ENCODE measurements around the gene CYP21A2. TPM values are rescaled to one million over a fixed set of nuclear protein-coding genes. Genes with fewer than 3 reads are reported as not detected.
"Not testable (repeated sequence)": the region's sequence is repeated elsewhere in the genome, so short reads cannot be mapped to it uniquely, and the experiment has no call there.

CYP21A2 gene
- total RNA-seq, 1 donor from 2014 or later: not detected

- ATAC-seq (ENCODE audit: low read depth) (no peak), DNase-seq (no peak)
- H3K9me3 Mint-ChIP-seq: no peaks in the 10 kb centered on the region
- H3K36me3 Mint-ChIP-seq (ENCODE audit: low read depth): no peaks in the 10 kb centered on the region
- H3K27ac Mint-ChIP-seq: no peak overlapping the region
- peaks cover 5% of the 10 kb centered on the region for H3K27me3 Mint-ChIP-seq
- CTCF ChIA-PET: interaction anchor here (1.0 kb wide), 1 partner anchor 739 kb away, joined by 3 read pairs; no protein-coding TSS in a partner anchor
- no peak overlapping the region for H3K4me3 Mint-ChIP-seq
- peaks cover 4% of the 10 kb centered on the region for H3K4me1 Mint-ChIP-seq
- POLR2A ChIA-PET: no interaction called here
- no peak for TF ChIP-seq CTCF (IDR thresholded peaks at IDR 0.05)
- intact Hi-C loops (cut with micrococcal nuclease): loop anchor here (10.0 kb wide), 2 partner anchors 108 to 748 kb away; partner anchors contain the start of genes PPT2 and PRRT1
Measured at GRCh38 chr6:32046450-32047083, 8.4 kb downstream of the CYP21A2 start.

GRCh38 chr6:32047084-32047478, 8.9 kb downstream of the CYP21A2 start:
- H3K4me3 Mint-ChIP-seq: no peak overlapping the region

GRCh38 chr6:32047539-32047854, 9.3 kb downstream of the CYP21A2 start:
- no peak overlapping the region for H3K27ac Mint-ChIP-seq
- no peak overlapping the region for H3K4me3 Mint-ChIP-seq
- H3K9me3 Mint-ChIP-seq: no peaks in the 10 kb centered on the region
- no peaks in the 10 kb centered on the region for H3K36me3 Mint-ChIP-seq (ENCODE audit: low read depth)
- peaks cover 4% of the 10 kb centered on the region for H3K4me1 Mint-ChIP-seq
- intact Hi-C loops (cut with micrococcal nuclease): loop anchor here (10.0 kb wide), 2 partner anchors 107 to 747 kb away; partner anchors contain the start of genes PPT2 and PRRT1
- CTCF ChIA-PET: interaction anchor here (0.7 to 1.0 kb wide), 3 partner anchors 19 to 738 kb away, joined by 3 read pairs; no protein-coding TSS in a partner anchor
- ATAC-seq (ENCODE audit: low read depth) (no peak), DNase-seq (no peak)
- no peak for TF ChIP-seq CTCF (IDR thresholded peaks at IDR 0.05)
- POLR2A ChIA-PET: no interaction called here
- H3K27me3 Mint-ChIP-seq: peaks cover 5% of the 10 kb centered on the region

More at GRCh38 chr6:32047084-32047478, 8.9 kb downstream of the CYP21A2 start:
- H3K36me3 Mint-ChIP-seq (ENCODE audit: low read depth): no peaks in the 10 kb centered on the region
- H3K27ac Mint-ChIP-seq: no peak overlapping the region
- no peak for DNase-seq
- POLR2A ChIA-PET: no interaction called here
- no peaks in the 10 kb centered on the region for H3K9me3 Mint-ChIP-seq
- intact Hi-C loops (cut with micrococcal nuclease): loop anchor here (10.0 kb wide), 2 partner anchors 108 to 748 kb away; partner anchors contain the start of genes PPT2 and PRRT1
- CTCF ChIA-PET: interaction anchor here (1.0 kb wide), 1 partner anchor 738 kb away, joined by 3 read pairs; no protein-coding TSS in a partner anchor
- no peak for ATAC-seq (ENCODE audit: low read depth)
- H3K27me3 Mint-ChIP-seq: peaks cover 5% of the 10 kb centered on the region
- TF ChIP-seq CTCF (IDR thresholded peaks at IDR 0.05): no peak
- H3K4me1 Mint-ChIP-seq: peaks cover 4% of the 10 kb centered on the region

- intact Hi-C loops (cut with micrococcal nuclease): loop anchor here (10.0 kb wide), 2 partner anchors 107 to 747 kb away; partner anchors contain the start of genes PPT2 and PRRT1
- no peak overlapping the region for H3K4me3 Mint-ChIP-seq
- CTCF ChIA-PET: interaction anchor here (0.7 to 1.0 kb wide), 2 partner anchors 19 to 96 kb away, joined by 3 read pairs; no protein-coding TSS in a partner anchor
- no peak for TF ChIP-seq CTCF (IDR thresholded peaks at IDR 0.05)
- H3K9me3 Mint-ChIP-seq: no peaks in the 10 kb centered on the region
- peak; percentile 71 for DNase-seq
- peaks cover 4% of the 10 kb centered on the region for H3K4me1 Mint-ChIP-seq
- H3K36me3 Mint-ChIP-seq (ENCODE audit: low read depth): no peaks in the 10 kb centered on the region
- H3K27me3 Mint-ChIP-seq: peaks cover 7% of the 10 kb centered on the region
- no peak overlapping the region for H3K27ac Mint-ChIP-seq
- peak; percentile 92 for ATAC-seq (ENCODE audit: low read depth)
- POLR2A ChIA-PET: interaction anchor here (0.5 kb wide), 2 partner anchors 17 to 109 kb away, joined by 3 read pairs; no protein-coding TSS in a partner anchor
Measured at GRCh38 chr6:32047855-32048766, 9.9 kb downstream of the CYP21A2 start.

- H3K36me3 Mint-ChIP-seq (ENCODE audit: low read depth); POLR2A ChIA-PET; H3K4me1 Mint-ChIP-seq; CTCF ChIA-PET; H3K4me3 Mint-ChIP-seq; H3K9me3 Mint-ChIP-seq; ATAC-seq (ENCODE audit: low read depth); H3K27ac Mint-ChIP-seq; H3K27me3 Mint-ChIP-seq; DNase-seq: not testable (repeated sequence)
- intact Hi-C loops (cut with micrococcal nuclease): loop anchor here (10.0 kb wide), 2 partner anchors 106 to 746 kb away; partner anchors contain the start of genes PPT2 and PRRT1
Measured at GRCh38 chr6:32049149-32049548, 10.9 kb downstream of the CYP21A2 start.

- H3K27ac Mint-ChIP-seq; H3K36me3 Mint-ChIP-seq (ENCODE audit: low read depth); H3K27me3 Mint-ChIP-seq; DNase-seq; H3K4me1 Mint-ChIP-seq; ATAC-seq (ENCODE audit: low read depth); CTCF ChIA-PET; POLR2A ChIA-PET; H3K9me3 Mint-ChIP-seq; H3K4me3 Mint-ChIP-seq: not testable (repeated sequence)
- intact Hi-C loops (cut with micrococcal nuclease): loop anchor here (10.0 kb wide), 2 partner anchors 105 to 745 kb away; partner anchors contain the start of genes PPT2 and PRRT1
Measured at GRCh38 chr6:32049736-32050135, 11.5 kb downstream of the CYP21A2 start.
